Spinal cord (tissue), 10 donors: Measurements from ENCODE around the gene KRT36. TPM values are rescaled to one million over a fixed set of nuclear protein-coding genes. Genes with fewer than 3 reads are reported as not detected.

Source experiments
- DNase-seq, 6 donors: peaks; one replicate each; pipeline versions ENCODE4 v3.0.0 to v3.0.0-alpha.2; 2013 to 2015; ENCODE audit warnings: low spot score in 6 of 6, low read depth in 4 of 6
- H3K27ac ChIP-seq: one replicate; pipeline ENCODE4 v1.5.1; 2013; ENCODE audit warnings: low read depth, low read length, control low read depth
- H3K27me3 ChIP-seq: one replicate; pipeline ENCODE4 v1.6.1; 2013; ENCODE audit warnings: low read length; ENCODE audit not compliant: control insufficient read depth, insufficient read depth
- H3K36me3 ChIP-seq: one replicate; pipeline ENCODE4 v1.6.1; 2013; ENCODE audit warnings: low read length; ENCODE audit not compliant: control insufficient read depth, insufficient read depth
- H3K4me1 ChIP-seq: one replicate; pipeline ENCODE4 v1.6.1; 2013; ENCODE audit warnings: low read length; ENCODE audit not compliant: control insufficient read depth, insufficient read depth
- H3K4me3 ChIP-seq: one replicate; pipeline ENCODE4 v1.5.1; 2013; ENCODE audit warnings: low read depth, low read length, control low read depth
- H3K9me3 ChIP-seq: one replicate; pipeline ENCODE4 v1.6.1; 2013; ENCODE audit warnings: low read length; ENCODE audit not compliant: control insufficient read depth, insufficient read depth
- WGBS: methylation state at CpG from one replicate; pipeline ENCODE4 v1.1.5; 2013; ENCODE audit warnings: missing lambda C conversion rate; ENCODE audit not compliant: insufficient coverage; 5-methylcytosine and 5-hydroxymethylcytosine counted together
- polyA plus RNA-seq, 2 donors: library from polyadenylated mRNA; unstranded; fragments of 120-200 nt; gene quantifications; one replicate each; pipeline ENCODE4 v1.2.1, GENCODE V29; 2013; ENCODE audit not compliant: insufficient read length in 2 of 2
- total RNA-seq, 2 donors: library from RNA; depleted of rRNA in 1 of 2; stranded (reverse); fragments of 120-200 nt in 1 of 2; fragments of >200 nt in 1 of 2; gene quantifications; one replicate each; pipeline versions ENCODE4 v1.2.3 to v1.2.4, GENCODE V29; 2013 to 2014
- donor health status: healthy.

The KRT36 gene
- total and polyA plus RNA-seq, 4 donors, result not detected

DNA sequence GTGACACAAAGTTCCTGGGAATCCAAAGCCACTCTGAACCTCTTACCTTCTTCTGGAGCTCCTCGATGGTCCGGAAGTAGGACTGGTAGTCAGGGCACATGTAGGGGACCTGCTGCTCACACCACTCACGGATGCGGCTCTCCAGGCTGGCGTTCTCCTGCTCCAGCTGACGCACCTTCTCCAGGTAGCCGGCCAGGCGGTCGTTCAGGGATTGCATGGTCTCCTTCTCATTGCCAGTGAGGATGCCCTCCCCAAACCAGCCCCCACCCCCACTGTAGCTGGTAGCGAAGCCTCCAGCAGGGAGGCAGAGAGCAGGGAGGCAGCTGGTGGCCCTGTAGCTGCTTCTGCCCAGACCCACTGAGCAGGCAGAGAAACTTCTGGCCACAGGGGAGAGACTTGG, 9.1 kb downstream of the KRT36 start:
- Histone ChIP-seq H3K27me3 (no peaks in the 10 kb centered on the region), H3K4me1 (no peaks in the 10 kb centered on the region), H3K9me3 (no peaks in the 10 kb centered on the region), H3K27ac (no peak overlapping the region), H3K4me3 (no peak overlapping the region), H3K36me3 (no peaks in the 10 kb centered on the region)
- 92% methylated on average over 10 of the region's 10 CpGs for WGBS
- no peak for DNase-seq

DNA sequence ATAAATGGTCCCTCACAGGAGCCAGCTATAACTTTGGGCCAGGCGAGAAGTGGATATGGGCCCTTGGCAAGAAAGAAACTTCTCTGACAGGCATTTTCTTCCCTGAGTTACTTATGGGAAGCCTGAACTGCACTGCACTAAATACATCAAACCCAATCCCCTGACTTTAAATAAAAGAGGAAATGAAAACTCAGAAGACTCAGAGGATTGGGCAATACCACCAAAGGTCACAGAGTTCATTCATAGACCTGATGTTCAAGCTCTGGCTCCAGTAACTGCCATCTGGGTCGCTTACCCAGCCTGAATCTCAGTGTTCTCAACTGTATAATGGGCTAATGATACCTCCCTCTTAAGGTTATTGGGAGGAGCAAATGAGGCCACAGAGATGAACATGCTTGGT, 9.6 kb downstream of the KRT36 start:
- no CpG with 5 or more reads among the region's 2 CpGs for WGBS
- H3K27ac ChIP-seq, result no peak overlapping the region
- H3K36me3 ChIP-seq, result no peaks in the 10 kb centered on the region
- no peak for DNase-seq
- no peaks in the 10 kb centered on the region for H3K27me3 ChIP-seq
- no peaks in the 10 kb centered on the region for H3K4me1 ChIP-seq
- no peak overlapping the region for H3K4me3 ChIP-seq
- no peaks in the 10 kb centered on the region for H3K9me3 ChIP-seq

DNA sequence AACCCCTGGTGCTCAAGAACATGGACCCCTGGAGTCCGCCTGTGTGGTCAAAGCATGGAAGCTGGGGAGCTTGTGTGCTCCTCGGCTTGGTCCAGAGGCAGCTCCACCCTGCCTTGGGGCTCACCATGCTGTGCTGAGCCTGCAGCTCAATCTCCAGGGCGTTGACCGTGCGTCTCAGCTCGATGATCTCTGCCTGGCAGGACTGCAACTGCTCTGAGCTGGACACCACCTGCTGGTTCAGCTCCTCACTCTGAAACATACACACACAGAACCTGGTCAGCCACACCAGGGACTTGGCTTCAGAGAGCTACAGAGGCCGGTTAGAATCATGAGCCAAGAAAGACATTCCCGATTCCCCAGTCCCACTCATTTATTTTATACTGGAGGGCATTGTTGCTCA, 11.5 kb downstream of the KRT36 start:
- Histone ChIP-seq H3K9me3 (no peaks in the 10 kb centered on the region), H3K4me3 (no peak overlapping the region), H3K27ac (no peak overlapping the region), H3K27me3 (no peaks in the 10 kb centered on the region), H3K36me3 (no peaks in the 10 kb centered on the region), H3K4me1 (no peaks in the 10 kb centered on the region)
- DNase-seq, result no peak
- 85% methylated on average over 6 of the region's 8 CpGs for WGBS

DNA sequence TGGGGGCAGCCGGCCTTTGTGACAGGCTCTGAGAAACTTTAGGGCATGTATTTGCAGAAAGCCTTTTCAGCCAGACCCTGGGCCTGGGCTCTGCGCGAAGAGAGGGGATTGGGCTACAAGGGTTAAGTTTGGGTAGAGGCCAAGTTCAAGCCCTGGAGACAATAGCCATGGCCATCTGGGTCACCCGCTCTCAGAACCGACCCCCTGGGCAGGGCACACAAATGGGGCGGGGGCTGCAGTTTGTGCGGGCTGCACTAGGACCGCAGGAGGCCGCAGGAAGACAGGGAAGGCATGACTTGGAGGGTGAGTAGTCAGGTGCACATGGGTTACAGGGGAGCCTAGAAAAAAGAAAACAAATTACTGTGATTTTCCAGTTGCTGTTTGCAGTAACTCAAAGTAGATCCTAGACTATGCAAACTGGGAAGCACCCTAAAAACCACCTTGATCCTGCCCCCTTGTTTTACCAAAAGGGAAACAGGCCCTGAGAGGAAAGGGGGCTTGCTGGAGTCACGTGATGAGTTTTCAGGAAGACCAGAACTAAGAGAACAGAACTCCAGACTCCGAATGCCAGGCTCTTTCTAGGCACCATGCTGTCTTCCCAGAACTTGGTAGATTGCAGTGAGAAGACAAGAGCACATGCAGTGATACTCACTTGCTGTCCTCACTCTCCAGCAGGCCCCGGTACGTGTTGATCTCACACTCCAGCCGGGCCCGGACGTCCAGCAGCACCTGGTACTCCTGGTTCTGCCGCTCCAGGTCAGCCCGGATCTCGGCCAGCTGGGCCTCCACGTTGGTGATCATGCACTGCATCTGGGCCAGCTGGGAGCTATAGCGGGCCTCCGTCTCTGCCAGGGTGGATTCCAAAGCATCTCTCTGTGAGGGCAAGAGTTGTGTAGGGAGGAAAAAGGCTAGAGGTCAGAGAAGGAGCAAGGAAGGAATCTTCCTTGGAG, 12.6 kb downstream of the KRT36 start:
- no peak for DNase-seq
- H3K36me3 ChIP-seq, result no peaks in the 10 kb centered on the region
- WGBS, result 90% methylated on average over 22 of the region's 22 CpGs

DNA sequence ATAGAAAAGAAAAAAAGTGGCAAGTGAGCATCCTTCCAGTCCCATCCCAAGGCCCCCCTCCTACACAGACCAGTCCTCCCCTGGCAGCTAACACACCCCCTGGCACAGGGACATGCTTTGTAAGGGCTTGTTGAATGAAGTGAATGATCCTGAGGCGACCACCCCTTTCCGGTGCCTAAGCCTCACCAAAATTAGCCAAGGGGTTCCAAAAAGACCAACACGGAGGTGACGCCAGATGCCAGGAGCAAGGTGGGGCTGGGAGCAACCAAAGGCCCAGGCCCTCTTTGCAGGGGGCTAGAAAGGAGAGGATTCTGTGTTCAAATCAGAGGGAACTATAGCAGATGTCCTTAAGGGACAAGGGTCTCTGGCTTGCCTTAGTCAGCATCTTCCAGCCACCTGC, 14.3 kb downstream of the KRT36 start:
- H3K36me3 ChIP-seq, result no peaks in the 10 kb centered on the region
- 96% methylated on average over 3 of the region's 4 CpGs for WGBS
- H3K9me3 ChIP-seq, result no peaks in the 10 kb centered on the region
- H3K4me3 ChIP-seq, result no peak overlapping the region
- no peak for DNase-seq
- H3K27me3 ChIP-seq, result no peaks in the 10 kb centered on the region
- no peak overlapping the region for H3K27ac ChIP-seq
- no peaks in the 10 kb centered on the region for H3K4me1 ChIP-seq

More for the DNA sequence above, 12.6 kb downstream of the KRT36 start:
- Histone ChIP-seq H3K4me1 (no peaks in the 10 kb centered on the region), H3K4me3 (no peak overlapping the region), H3K27ac (no peak overlapping the region), H3K27me3 (no peaks in the 10 kb centered on the region), H3K9me3 (no peaks in the 10 kb centered on the region)

DNA sequence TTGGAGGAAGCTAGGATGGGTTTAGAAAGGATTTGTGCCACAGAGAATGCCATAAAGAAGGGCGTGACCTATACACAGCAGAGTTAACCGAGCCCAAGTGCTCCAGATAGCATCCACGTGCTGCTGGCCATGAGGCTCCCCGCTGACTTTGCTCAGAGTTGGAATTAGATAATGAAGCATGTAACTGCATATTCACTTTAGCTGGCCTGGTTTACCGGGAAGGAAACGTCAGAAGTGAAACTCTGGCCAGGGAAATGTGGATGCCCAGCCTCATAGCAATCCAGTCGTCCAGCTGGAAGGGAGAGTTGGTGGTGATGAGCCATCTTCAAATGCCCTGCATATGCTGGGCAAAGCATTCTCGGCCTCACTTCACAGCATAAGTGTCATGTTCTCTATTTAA, 14.8 kb downstream of the KRT36 start:
- Histone ChIP-seq H3K27ac (no peak overlapping the region), H3K9me3 (no peaks in the 10 kb centered on the region), H3K4me1 (no peaks in the 10 kb centered on the region), H3K27me3 (no peaks in the 10 kb centered on the region), H3K36me3 (no peaks in the 10 kb centered on the region), H3K4me3 (no peak overlapping the region)
- WGBS, result 66% methylated on average over 7 of the region's 8 CpGs
- peak in 1 of 6 donors; percentile 5 for DNase-seq

DNA sequence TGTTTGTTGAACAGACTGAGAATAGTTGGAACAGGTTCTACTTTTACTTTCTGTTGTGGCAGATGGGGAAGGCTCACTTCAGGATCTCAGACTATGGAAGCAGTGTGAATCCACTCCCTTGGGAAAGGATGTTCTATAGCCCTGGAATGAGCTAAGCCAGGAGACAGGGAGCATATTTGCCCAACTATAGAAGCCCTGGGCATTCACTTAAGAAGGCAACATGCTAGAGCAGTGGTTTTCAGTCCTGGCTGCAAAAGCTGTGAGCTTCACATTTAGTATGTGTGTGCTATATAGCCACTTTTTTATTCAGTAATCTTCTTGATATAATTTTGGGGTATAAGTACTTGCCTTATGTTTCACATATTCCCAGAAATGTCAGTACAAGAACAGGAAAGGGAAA, 21.4 kb downstream of the KRT36 start:
- no peak overlapping the region for H3K27ac ChIP-seq

DNA sequence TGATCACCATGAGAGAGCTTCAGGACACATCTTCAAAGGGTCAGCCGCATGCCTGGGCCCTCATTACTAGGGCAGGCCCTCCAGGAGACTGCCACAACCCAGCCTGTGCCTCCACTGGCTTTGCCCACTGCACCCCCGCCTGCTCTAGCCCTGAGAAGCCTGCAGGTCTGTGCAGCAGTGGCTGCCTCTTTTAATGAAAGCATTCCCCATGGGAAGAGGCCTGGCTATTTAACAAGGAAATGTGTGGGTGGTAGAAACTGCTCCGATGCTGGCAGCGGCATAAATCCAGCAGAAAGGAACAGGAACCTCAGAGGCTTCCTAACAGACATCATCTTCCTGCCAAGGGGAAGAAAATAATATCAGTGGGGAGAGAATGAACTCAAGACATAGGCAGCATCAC, 22.1 kb downstream of the KRT36 start:
- WGBS, result 70% methylated on average over 2 of the region's 4 CpGs

More for the DNA sequence above, 21.4 kb downstream of the KRT36 start:
- peak in 1 of 6 donors; percentile 58 for DNase-seq
- Histone ChIP-seq H3K9me3 (no peaks in the 10 kb centered on the region), H3K36me3 (no peaks in the 10 kb centered on the region), H3K4me1 (no peaks in the 10 kb centered on the region), H3K4me3 (no peak overlapping the region), H3K27me3 (no peaks in the 10 kb centered on the region)

DNA sequence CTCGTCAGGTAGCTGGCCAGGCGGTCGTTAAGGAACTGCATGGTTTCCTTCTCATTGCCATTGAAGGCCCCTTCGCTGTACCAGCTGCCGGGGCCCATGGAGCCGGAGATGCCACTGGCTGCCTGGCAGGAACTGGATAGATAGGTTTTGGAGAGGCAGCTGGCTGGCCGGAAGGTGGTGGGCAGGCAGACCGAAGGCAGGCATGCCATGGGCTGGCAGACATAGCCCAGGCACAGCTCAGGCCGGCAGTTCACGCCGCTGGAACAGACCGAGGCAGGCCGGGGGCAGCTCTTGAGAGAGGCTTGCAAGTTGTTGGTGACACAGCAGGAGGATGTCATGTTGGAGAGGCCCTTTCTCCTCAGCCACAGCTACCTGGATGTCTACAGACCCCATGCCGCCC, 22.7 kb downstream of the KRT36 start, which contains the start of gene KRT32:
KRT32 (minus strand) TSS at position 399 of the 400 bp plus-strand sequence; CDS start at position 338, 61 bp downstream.
- Histone ChIP-seq H3K27me3 (no peaks in the 10 kb centered on the region), H3K27ac (no peak within 1 kb of the TSS), H3K36me3 (no peaks in the 10 kb centered on the region), H3K9me3 (no peaks in the 10 kb centered on the region), H3K4me1 (no peaks in the 10 kb centered on the region), H3K4me3 (no peak within 1 kb of the TSS)
- 94% methylated on average over 13 of the region's 14 CpGs for WGBS
- DNase-seq, result no peak

More for the DNA sequence above, 22.1 kb downstream of the KRT36 start:
- Histone ChIP-seq H3K36me3 (no peaks in the 10 kb centered on the region), H3K9me3 (no peaks in the 10 kb centered on the region), H3K27me3 (no peaks in the 10 kb centered on the region), H3K4me1 (no peaks in the 10 kb centered on the region), H3K4me3 (no peak overlapping the region), H3K27ac (no peak overlapping the region)
- peak in 1 of 6 donors; percentile 10 for DNase-seq

DNA sequence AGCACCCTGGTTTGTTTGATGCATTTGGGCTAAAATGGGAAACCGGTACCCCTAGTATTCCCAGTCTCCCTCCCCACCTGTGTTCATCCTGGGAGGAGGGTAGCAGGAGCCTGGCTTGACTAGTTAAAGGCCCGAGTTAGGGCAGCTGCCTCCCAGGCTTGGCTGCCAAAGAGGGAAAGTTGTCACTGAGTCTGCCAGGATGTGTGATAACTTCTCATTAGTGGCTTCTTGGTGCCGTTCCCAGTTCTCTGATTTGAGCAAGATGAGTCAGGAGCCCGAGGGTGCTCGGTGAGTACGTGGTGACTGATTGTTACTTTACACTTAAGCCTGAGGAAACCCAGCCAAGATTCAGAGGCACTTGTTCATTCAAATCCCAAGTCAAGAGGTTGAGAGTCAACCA, 25.0 kb downstream of the KRT36 start:
- WGBS, result 41% methylated on average over 5 of the region's 6 CpGs
- H3K27me3 ChIP-seq, result no peaks in the 10 kb centered on the region
- peak in 2 of 6 donors; percentile 70 to 96 for DNase-seq
- no peak overlapping the region for H3K27ac ChIP-seq
- H3K4me1 ChIP-seq, result peaks cover 4% of the 10 kb centered on the region
- no peaks in the 10 kb centered on the region for H3K36me3 ChIP-seq
- no peaks in the 10 kb centered on the region for H3K9me3 ChIP-seq
- H3K4me3 ChIP-seq, result no peak overlapping the region
